ENCODE measurements around the gene CPT1A.

DNA sequence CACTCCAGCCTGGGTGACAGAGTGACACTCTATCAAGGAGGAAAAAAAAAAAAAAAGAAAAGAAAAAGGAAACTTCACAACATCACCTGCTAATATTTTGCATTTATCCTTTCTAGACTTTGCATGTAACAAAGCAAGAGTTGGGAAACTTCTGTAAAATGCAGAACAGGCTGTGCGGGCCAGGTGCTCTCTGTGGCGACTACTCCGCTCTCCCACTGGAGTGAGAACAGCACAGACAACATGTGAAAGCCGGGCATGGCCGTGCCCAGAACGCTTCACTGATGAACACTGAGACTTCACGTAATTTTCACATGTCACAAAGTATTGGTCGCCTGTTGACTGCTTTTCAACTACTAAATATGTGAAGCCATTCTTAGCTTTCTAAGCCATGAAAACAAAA lies 74.9 kb downstream of the CPT1A start:
- TF ChIP-seq, protein P1, sequence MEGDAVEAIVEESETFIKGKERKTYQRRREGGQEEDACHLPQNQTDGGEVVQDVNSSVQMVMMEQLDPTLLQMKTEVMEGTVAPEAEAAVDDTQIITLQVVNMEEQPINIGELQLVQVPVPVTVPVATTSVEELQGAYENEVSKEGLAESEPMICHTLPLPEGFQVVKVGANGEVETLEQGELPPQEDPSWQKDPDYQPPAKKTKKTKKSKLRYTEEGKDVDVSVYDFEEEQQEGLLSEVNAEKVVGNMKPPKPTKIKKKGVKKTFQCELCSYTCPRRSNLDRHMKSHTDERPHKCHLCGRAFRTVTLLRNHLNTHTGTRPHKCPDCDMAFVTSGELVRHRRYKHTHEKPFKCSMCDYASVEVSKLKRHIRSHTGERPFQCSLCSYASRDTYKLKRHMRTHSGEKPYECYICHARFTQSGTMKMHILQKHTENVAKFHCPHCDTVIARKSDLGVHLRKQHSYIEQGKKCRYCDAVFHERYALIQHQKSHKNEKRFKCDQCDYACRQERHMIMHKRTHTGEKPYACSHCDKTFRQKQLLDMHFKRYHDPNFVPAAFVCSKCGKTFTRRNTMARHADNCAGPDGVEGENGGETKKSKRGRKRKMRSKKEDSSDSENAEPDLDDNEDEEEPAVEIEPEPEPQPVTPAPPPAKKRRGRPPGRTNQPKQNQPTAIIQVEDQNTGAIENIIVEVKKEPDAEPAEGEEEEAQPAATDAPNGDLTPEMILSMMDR (IDR thresholded peaks at IDR 0.05; ENCODE audit: insufficient read depth, low read length, poor library complexity, severe bottlenecking) = no peak
- no peak for TF ChIP-seq EZH2phosphoT487 (conservative IDR thresholded peaks at IDR 0.05; ENCODE audit: low read length)
